ENCODE data around the gene SSU72. TPM values are rescaled to one million over a fixed set of nuclear protein-coding genes. Genes with fewer than 3 reads are reported as not detected.
"Not testable (repeated sequence)": the region's sequence is repeated elsewhere in the genome, so short reads cannot be mapped to it uniquely, and the experiment has no call there.

Gene SSU72
- polyA plus RNA-seq, 2 donors = 67.7 to 91.4 TPM

- H3K9me3 ChIP-seq (ENCODE audit: control insufficient read depth in 2 of 2, insufficient read depth in 1 of 2, low read depth in 1 of 2, low read length in 1 of 2) = peaks cover 0 to 2% of the 10 kb centered on the region in 2 donors
- 18 to 19% methylated on average over 14 to 15 of the region's 16 CpGs for WGBS, 2 donors
- no peaks in the 10 kb centered on the region for H3K36me3 ChIP-seq (ENCODE audit: control insufficient read depth in 2 of 2, insufficient read depth in 2 of 2, low read length in 1 of 2)
- H3K27ac ChIP-seq (ENCODE audit: low read depth in 2 of 2, low read length in 1 of 2) = no peak overlapping the region
- H3K4me3 ChIP-seq (ENCODE audit: low read depth in 1 of 2, low read length in 2 of 2) = no peak overlapping the region
- H3K27me3 ChIP-seq (ENCODE audit: control insufficient read depth in 1 of 2, insufficient read depth in 2 of 2, low read length in 2 of 2) = peaks cover 0 to 7% of the 10 kb centered on the region in 2 donors
- H3K4me1 ChIP-seq (ENCODE audit: control insufficient read depth in 2 of 2, insufficient read depth in 2 of 2, low read length in 1 of 2) = peaks cover 13 to 17% of the 10 kb centered on the region in 2 donors
These were observed 22.7 kb upstream of the SSU72 start for GRCh38 chr1:1597275-1597930.

GRCh38 chr1:1596493-1597274 lies 22.0 kb upstream of the SSU72 start:
- no peak overlapping the region for H3K27ac ChIP-seq (ENCODE audit: low read depth in 2 of 2, low read length in 1 of 2)
- peaks cover 13 to 17% of the 10 kb centered on the region in 2 donors for H3K4me1 ChIP-seq (ENCODE audit: control insufficient read depth in 2 of 2, insufficient read depth in 2 of 2, low read length in 1 of 2)
- 41 to 42% methylated on average over 12 of the region's 12 CpGs for WGBS, 2 donors
- no peaks in the 10 kb centered on the region for H3K36me3 ChIP-seq (ENCODE audit: control insufficient read depth in 2 of 2, insufficient read depth in 2 of 2, low read length in 1 of 2)
- peaks cover 0 to 7% of the 10 kb centered on the region in 2 donors for H3K27me3 ChIP-seq (ENCODE audit: control insufficient read depth in 1 of 2, insufficient read depth in 2 of 2, low read length in 2 of 2)
- peaks cover 0 to 2% of the 10 kb centered on the region in 2 donors for H3K9me3 ChIP-seq (ENCODE audit: control insufficient read depth in 2 of 2, insufficient read depth in 1 of 2, low read depth in 1 of 2, low read length in 1 of 2)
- H3K4me3 ChIP-seq (ENCODE audit: low read depth in 1 of 2, low read length in 2 of 2) = no peak overlapping the region

DNA sequence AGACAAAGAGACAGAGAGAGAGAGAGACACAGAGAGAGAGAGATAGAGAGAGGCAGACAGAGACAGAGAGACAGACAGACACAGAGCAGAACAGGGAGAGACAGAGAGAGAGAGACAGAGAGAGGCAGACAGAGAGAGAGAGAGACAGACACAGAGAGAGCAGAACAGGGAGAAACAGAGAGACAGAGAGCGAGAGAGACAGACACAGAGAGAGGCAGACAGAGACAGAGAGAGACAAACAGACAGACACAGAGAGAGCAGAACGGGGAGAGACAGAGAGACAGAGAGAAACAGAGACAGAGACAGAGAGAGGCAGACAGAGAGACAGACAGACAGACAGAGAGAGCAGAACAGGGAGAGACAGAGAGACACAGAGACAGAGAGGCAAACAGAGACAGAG lies 20.7 kb upstream of the SSU72 start:
- WGBS, 2 donors = 81 to 85% methylated on average over 2 of the region's 2 CpGs
- not testable (repeated sequence) for H3K9me3 ChIP-seq (ENCODE audit: control insufficient read depth in 2 of 2, insufficient read depth in 1 of 2, low read depth in 1 of 2, low read length in 1 of 2); H3K27me3 ChIP-seq (ENCODE audit: control insufficient read depth in 1 of 2, insufficient read depth in 2 of 2, low read length in 2 of 2); H3K36me3 ChIP-seq (ENCODE audit: control insufficient read depth in 2 of 2, insufficient read depth in 2 of 2, low read length in 1 of 2); H3K27ac ChIP-seq (ENCODE audit: low read depth in 2 of 2, low read length in 1 of 2); H3K4me3 ChIP-seq (ENCODE audit: low read depth in 1 of 2, low read length in 2 of 2)
- peaks cover 10% of the 10 kb centered on the region in 2 donors for H3K4me1 ChIP-seq (ENCODE audit: control insufficient read depth in 2 of 2, insufficient read depth in 2 of 2, low read length in 1 of 2)

DNA sequence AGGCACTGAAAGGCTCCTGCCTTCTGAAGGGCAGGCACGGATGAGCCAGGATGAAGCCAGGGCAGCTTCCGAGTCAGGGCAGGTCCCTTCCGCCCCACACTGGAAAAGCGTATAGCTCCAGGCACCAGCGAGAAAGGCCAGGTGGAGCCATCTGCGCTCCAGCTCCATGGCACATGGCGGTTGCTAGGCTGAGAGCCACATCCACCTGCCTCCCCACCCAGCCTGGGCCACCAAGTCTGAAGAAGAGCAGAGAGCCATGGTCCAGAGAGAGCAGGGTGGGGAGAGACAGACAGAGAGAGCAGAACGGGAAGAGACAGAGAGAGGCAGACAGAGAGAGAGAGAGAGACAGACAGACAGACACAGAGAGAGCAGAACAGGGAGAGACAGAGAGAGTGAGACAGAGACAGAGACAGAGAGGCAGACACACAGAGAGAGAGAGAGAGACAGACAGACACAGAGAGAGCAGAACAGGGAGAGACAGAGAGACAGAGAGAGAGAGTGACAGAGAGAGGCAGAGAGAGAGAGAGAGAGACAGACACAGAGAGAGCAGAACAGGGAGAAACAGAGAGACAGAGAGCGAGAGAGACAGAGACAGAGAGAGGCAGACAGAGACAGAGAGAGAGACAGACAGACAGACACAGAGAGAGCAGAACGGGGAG lies 20.1 kb upstream of the SSU72 start:
- H3K4me3 ChIP-seq (ENCODE audit: low read depth in 1 of 2, low read length in 2 of 2) = no peak overlapping the region
- H3K9me3 ChIP-seq (ENCODE audit: control insufficient read depth in 2 of 2, insufficient read depth in 1 of 2, low read depth in 1 of 2, low read length in 1 of 2) = peaks cover 0 to 2% of the 10 kb centered on the region in 2 donors
- peaks cover 0 to 4% of the 10 kb centered on the region in 2 donors for H3K27me3 ChIP-seq (ENCODE audit: control insufficient read depth in 1 of 2, insufficient read depth in 2 of 2, low read length in 2 of 2)
- WGBS, 2 donors = 41 to 55% methylated on average over 10 of the region's 10 CpGs
- H3K4me1 ChIP-seq (ENCODE audit: control insufficient read depth in 2 of 2, insufficient read depth in 2 of 2, low read length in 1 of 2) = peaks cover 7 to 8% of the 10 kb centered on the region in 2 donors
- no peak overlapping the region for H3K27ac ChIP-seq (ENCODE audit: low read depth in 2 of 2, low read length in 1 of 2)
- no peaks in the 10 kb centered on the region for H3K36me3 ChIP-seq (ENCODE audit: control insufficient read depth in 2 of 2, insufficient read depth in 2 of 2, low read length in 1 of 2)

DNA sequence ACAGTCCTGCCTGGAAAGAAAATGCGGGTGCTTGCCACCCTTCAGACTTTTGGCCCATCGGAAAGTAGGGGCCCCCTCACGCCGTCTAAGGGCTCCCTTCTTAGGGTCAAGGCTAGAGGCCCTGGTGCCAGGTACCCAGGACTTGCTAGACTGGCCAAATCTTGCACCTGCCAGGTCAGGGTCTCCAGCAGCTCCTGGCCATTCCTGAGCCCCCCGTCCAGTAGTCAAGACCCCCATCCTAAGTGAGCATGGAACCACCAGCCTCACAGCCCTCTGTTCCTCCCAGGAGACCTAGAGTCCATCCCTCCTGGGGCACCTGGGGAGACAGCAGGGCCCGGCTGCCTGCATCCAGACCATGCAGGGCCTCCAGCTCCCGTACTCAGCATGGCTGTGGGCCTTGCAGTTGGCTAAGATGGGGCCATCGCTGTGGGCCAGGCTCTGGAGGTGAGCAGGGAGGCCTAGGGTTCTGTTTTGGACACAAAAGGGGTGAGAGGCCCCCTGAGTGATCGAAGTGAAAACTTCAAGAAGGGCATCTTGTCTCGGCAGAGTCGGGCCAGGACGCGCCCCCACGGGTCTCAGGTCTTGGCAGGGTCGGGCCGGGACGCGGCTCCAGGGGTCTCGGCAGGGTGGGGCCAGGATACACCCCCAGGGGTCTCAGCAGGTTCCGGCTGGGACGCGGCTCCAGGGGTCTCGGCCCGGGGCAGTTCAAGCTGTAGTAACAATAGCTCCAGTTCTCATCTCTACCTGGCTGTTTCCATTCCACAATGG lies 19.4 kb upstream of the SSU72 start:
- peaks cover 3 to 4% of the 10 kb centered on the region in 2 donors for H3K4me1 ChIP-seq (ENCODE audit: control insufficient read depth in 2 of 2, insufficient read depth in 2 of 2, low read length in 1 of 2)
- no peak overlapping the region for H3K27ac ChIP-seq (ENCODE audit: low read depth in 2 of 2, low read length in 1 of 2)
- no peaks in the 10 kb centered on the region for H3K36me3 ChIP-seq (ENCODE audit: control insufficient read depth in 2 of 2, insufficient read depth in 2 of 2, low read length in 1 of 2)
- H3K9me3 ChIP-seq (ENCODE audit: control insufficient read depth in 2 of 2, insufficient read depth in 1 of 2, low read depth in 1 of 2, low read length in 1 of 2) = peaks cover 0 to 2% of the 10 kb centered on the region in 2 donors
- 78 to 79% methylated on average over 24 of the region's 24 CpGs for WGBS, 2 donors
- H3K27me3 ChIP-seq (ENCODE audit: control insufficient read depth in 1 of 2, insufficient read depth in 2 of 2, low read length in 2 of 2) = peaks cover 0 to 3% of the 10 kb centered on the region in 2 donors
- no peak overlapping the region for H3K4me3 ChIP-seq (ENCODE audit: low read depth in 1 of 2, low read length in 2 of 2)

DNA sequence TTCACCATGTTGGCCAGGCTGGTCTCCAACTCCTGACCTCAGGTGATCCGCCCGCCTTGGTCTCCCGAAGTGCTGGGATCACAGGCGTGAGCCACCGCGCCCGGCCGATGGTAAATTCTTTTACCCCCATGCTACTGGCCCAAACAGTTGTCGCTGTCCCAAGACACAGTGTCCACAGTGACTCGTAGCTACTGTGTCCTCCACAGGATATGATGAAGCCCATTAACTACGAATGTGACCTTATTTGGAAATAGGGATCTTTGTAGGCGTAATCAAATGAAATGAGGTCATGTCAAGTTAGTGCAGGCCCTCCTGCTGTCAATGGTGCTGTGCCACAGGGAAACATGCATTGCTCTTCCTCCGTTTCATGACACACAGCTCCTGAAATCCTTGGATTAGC lies 16.8 kb upstream of the SSU72 start:
- no peak overlapping the region for H3K27ac ChIP-seq (ENCODE audit: low read depth in 2 of 2, low read length in 1 of 2)
- H3K36me3 ChIP-seq (ENCODE audit: control insufficient read depth in 2 of 2, insufficient read depth in 2 of 2, low read length in 1 of 2) = no peaks in the 10 kb centered on the region
- no peak overlapping the region for H3K4me3 ChIP-seq (ENCODE audit: low read depth in 1 of 2, low read length in 2 of 2)
- 84 to 87% methylated on average over 13 of the region's 13 CpGs for WGBS, 2 donors
- no peaks in the 10 kb centered on the region for H3K9me3 ChIP-seq (ENCODE audit: control insufficient read depth in 2 of 2, insufficient read depth in 1 of 2, low read depth in 1 of 2, low read length in 1 of 2)
- no peaks in the 10 kb centered on the region for H3K27me3 ChIP-seq (ENCODE audit: control insufficient read depth in 1 of 2, insufficient read depth in 2 of 2, low read length in 2 of 2)
- H3K4me1 ChIP-seq (ENCODE audit: control insufficient read depth in 2 of 2, insufficient read depth in 2 of 2, low read length in 1 of 2) = no peaks in the 10 kb centered on the region

DNA sequence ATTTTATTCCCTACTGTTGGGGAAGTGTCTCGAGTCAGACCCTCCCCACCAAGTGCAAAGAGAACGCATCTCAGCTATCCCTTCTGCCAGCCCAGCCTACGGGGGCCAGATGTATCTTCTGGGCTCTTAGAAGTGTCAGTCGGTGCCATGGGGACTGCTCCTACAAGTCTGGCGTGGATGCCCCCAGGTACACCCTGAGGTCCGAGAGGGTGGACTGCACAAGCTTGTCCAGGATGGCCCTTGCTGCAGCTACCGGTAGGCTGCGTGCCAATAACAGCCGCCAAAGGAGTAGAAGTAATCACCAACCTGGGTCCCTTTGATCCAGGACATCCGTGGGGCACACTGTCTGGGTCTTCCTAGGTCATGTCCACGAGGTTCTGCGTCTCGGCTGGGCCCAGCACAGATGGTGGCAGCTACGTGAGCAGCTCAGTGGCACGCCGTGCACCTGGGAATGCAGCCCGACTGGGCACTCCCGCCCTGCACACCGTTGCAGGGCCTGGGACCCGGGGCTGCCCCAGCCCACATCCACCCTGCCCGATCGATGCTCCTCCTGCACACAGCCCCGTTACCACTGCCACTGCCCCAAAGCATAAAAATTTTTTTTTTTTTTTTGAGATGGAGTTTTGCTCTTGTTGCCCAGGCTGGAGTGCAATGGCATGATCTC lies 8.8 kb upstream of the SSU72 start:
- no peaks in the 10 kb centered on the region for H3K36me3 ChIP-seq (ENCODE audit: control insufficient read depth in 2 of 2, insufficient read depth in 2 of 2, low read length in 1 of 2)
- no peak overlapping the region for H3K4me3 ChIP-seq (ENCODE audit: low read depth in 1 of 2, low read length in 2 of 2)
- no peak overlapping the region for H3K27ac ChIP-seq (ENCODE audit: low read depth in 2 of 2, low read length in 1 of 2)
- H3K4me1 ChIP-seq (ENCODE audit: control insufficient read depth in 2 of 2, insufficient read depth in 2 of 2, low read length in 1 of 2) = no peaks in the 10 kb centered on the region
- H3K9me3 ChIP-seq (ENCODE audit: control insufficient read depth in 2 of 2, insufficient read depth in 1 of 2, low read depth in 1 of 2, low read length in 1 of 2) = no peaks in the 10 kb centered on the region
- no peaks in the 10 kb centered on the region for H3K27me3 ChIP-seq (ENCODE audit: control insufficient read depth in 1 of 2, insufficient read depth in 2 of 2, low read length in 2 of 2)
- 83 to 85% methylated on average over 23 of the region's 23 CpGs for WGBS, 2 donors

GRCh38 chr1:1582585-1583346 lies 8.1 kb upstream of the SSU72 start:
- no peak overlapping the region for H3K27ac ChIP-seq (ENCODE audit: low read depth in 2 of 2, low read length in 1 of 2)
- no peak overlapping the region for H3K4me3 ChIP-seq (ENCODE audit: low read depth in 1 of 2, low read length in 2 of 2)
- H3K27me3 ChIP-seq (ENCODE audit: control insufficient read depth in 1 of 2, insufficient read depth in 2 of 2, low read length in 2 of 2) = no peaks in the 10 kb centered on the region
- WGBS, 2 donors = 68 to 73% methylated on average over 9 of the region's 9 CpGs
- no peaks in the 10 kb centered on the region for H3K9me3 ChIP-seq (ENCODE audit: control insufficient read depth in 2 of 2, insufficient read depth in 1 of 2, low read depth in 1 of 2, low read length in 1 of 2)
- no peaks in the 10 kb centered on the region for H3K36me3 ChIP-seq (ENCODE audit: control insufficient read depth in 2 of 2, insufficient read depth in 2 of 2, low read length in 1 of 2)
- H3K4me1 ChIP-seq (ENCODE audit: control insufficient read depth in 2 of 2, insufficient read depth in 2 of 2, low read length in 1 of 2) = no peaks in the 10 kb centered on the region

All from esophagus (tissue), 2 donors.